Activated T-cell treated with anti-CD3 and anti-CD28 coated beads, Interleukin-2, amount 50 U/mL, for 72 hours (primary cell): ENCODE data around the gene TMEM40. TPM values are rescaled to one million over a fixed set of nuclear protein-coding genes. Genes with fewer than 3 reads are reported as not detected.

Experiments
- ATAC-seq, 2 donors: fragments of 150-1000 bp; cut with Tn5 transposase; replicated peaks in 1 of 2; 2 replicates each; pipeline ENCODE4 v1.10.0; 2021; ENCODE audit warnings: moderate library complexity in 2 of 2, mild to moderate bottlenecking in 1 of 2
- DNase-seq, 2 donors: peaks; one replicate each; pipeline ENCODE4 v3.0.0; 2021 to 2022; ENCODE audit warnings: mixed read lengths in 1 of 2
- H3K27ac Mint-ChIP-seq: one replicate; pipeline ENCODE4 v1.8.0; 2022; ENCODE audit warnings: mild to moderate bottlenecking, moderate library complexity, mixed read lengths
- H3K27me3 Mint-ChIP-seq: one replicate; pipeline ENCODE4 v1.8.0; 2022; ENCODE audit warnings: low read depth, mixed read lengths
- H3K36me3 Mint-ChIP-seq, 2 donors: one replicate each; pipeline ENCODE4 v1.8.0; 2022; ENCODE audit warnings: mixed read lengths in 2 of 2, mild to moderate bottlenecking in 1 of 2; ENCODE audit not compliant: insufficient read depth in 2 of 2
- H3K4me1 Mint-ChIP-seq: one replicate; pipeline ENCODE4 v1.8.0; 2022; ENCODE audit warnings: low read depth, mixed read lengths
- H3K4me3 Mint-ChIP-seq, 2 donors: one replicate each; pipeline ENCODE4 v1.8.0; 2022; ENCODE audit warnings: mild to moderate bottlenecking in 2 of 2, mixed read lengths in 2 of 2, moderate library complexity in 2 of 2
- H3K9me3 Mint-ChIP-seq, 2 donors: one replicate each; pipeline ENCODE4 v1.8.0; 2022; ENCODE audit warnings: mixed read lengths in 2 of 2
- total RNA-seq, 2 donors: library from RNA; stranded (reverse); gene quantifications; one replicate each; pipeline ENCODE4 v1.2.3, GENCODE V29; 2022

TMEM40 gene
- total RNA-seq, 2 donors from 2014 or later, result not detected

DNA sequence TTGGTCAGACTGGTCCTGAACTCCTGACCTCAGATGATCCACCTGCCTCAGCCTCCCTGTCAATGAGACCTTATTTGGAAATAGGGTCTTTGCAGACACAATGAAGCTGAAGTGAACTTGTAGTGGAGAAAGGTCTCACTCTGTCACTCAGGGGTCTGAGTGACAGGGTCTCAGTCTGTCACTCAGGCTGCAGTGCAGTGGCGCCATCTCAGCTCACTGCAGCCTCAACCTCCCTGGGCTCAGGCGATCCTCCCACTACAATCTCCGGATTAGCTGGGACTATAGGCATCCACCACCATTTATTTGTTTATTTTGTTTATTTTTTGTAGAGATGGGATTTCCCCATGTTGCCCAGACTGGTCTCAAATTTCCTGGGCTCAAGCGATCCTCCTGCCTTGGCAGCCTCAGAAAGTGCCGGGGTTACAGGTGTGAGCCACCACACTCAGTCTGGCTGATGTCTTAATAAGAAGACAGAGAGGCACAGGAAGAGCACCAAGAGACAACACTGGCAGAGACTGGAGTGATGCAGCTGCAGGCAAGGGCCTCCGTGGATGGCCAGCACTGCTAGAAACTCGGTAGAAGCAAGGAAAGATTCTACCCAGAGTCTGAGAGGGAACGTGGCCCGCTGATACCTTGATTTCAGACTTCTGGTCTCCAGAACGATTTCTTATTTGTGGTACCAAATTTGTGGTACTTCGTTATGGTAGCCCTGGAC, 68.9 kb downstream of the TMEM40 start:
- DNase-seq (no peak), ATAC-seq (no peak)
- H3K4me3 Mint-ChIP-seq, result no peak overlapping the region
- no peaks in the 10 kb centered on the region for H3K9me3 Mint-ChIP-seq
- H3K4me1 Mint-ChIP-seq, result no peaks in the 10 kb centered on the region
- no peaks in the 10 kb centered on the region for H3K36me3 Mint-ChIP-seq
- no peak overlapping the region for H3K27ac Mint-ChIP-seq
- H3K27me3 Mint-ChIP-seq, result no peaks in the 10 kb centered on the region

DNA sequence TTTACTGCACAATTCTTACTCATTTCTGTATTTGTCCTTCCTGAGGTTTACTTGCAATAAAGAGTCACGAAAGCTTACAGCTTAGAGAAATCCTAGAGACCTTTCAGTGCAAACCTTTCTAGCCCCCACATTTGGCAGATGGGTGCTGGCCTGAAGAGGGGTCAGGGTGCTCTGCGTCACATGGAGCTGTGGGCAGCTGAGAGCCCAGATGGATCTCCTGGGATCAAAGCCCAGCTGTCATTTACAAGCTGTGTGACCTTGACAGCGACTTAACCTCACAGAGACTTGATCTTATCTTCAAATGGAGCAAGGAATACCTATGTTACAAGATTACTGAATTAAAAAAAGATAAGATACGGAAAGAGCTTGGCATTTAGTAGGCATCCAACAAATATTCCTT, 71.1 kb downstream of the TMEM40 start:
- Mint-ChIP-seq H3K4me3 (no peak overlapping the region), H3K9me3 (no peaks in the 10 kb centered on the region), H3K27ac (no peak overlapping the region), H3K4me1 (no peaks in the 10 kb centered on the region), H3K36me3 (no peaks in the 10 kb centered on the region), H3K27me3 (no peaks in the 10 kb centered on the region)
- DNase-seq (no peak), ATAC-seq (no peak)

DNA sequence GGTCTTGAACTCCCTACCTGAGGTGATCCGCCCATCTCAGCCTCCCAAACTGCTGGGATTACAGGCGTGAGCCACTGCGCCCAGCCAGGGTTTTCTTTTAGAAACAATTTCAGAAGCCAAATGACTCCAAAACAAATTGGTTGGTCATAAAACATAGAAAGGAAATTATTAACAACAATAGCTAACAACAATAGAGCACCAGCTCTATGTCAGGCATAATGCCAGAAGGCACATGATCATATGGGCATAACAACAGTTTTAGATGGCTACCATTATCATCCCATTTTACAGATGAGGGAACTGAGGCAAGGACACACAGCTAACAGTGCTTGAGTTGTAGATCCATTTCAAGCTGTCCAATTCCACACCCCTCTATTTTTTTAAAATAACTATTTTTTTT, 73.0 kb downstream of the TMEM40 start:
- no peaks in the 10 kb centered on the region for H3K36me3 Mint-ChIP-seq

More for the DNA sequence above, 73.0 kb downstream of the TMEM40 start:
- peaks cover 15% of the 10 kb centered on the region for H3K4me1 Mint-ChIP-seq
- H3K9me3 Mint-ChIP-seq, result no peaks in the 10 kb centered on the region
- H3K4me3 Mint-ChIP-seq, result no peak overlapping the region
- H3K27ac Mint-ChIP-seq, result no peak overlapping the region
- H3K27me3 Mint-ChIP-seq, result no peaks in the 10 kb centered on the region
- ATAC-seq (no peak), DNase-seq (no peak)

Other genes with a start within 250 kb of the TMEM40 start
- gene MKRN2OS, start 213.8 kb downstream of the TMEM40 start, total RNA-seq, result not detected
- gene MKRN2, start 202.2 kb downstream of the TMEM40 start, total RNA-seq, result 10 to 100 TPM; 31.2 to 32.4 TPM
- 10 to 100 TPM; 74.5 to 76.3 TPM for gene RAF1, start 95.1 kb downstream of the TMEM40 start, total RNA-seq
- gene CAND2, start 37.4 kb upstream of the TMEM40 start, total RNA-seq, result 1 to 10 TPM; 1.2 to 1.8 TPM
- 1,000 to 10,000 TPM; 2,781 to 2,931 TPM for gene RPL32, start 82.3 kb upstream of the TMEM40 start, total RNA-seq